ENCODE data around the gene SLC25A36.
A peak's percentile ranks its signal among the peaks of the same experiment; 100 is the strongest.
"Not testable (repeated sequence)": the region's sequence is repeated elsewhere in the genome, so short reads cannot be mapped to it uniquely, and the experiment has no call there.

SLC25A36 gene

DNA sequence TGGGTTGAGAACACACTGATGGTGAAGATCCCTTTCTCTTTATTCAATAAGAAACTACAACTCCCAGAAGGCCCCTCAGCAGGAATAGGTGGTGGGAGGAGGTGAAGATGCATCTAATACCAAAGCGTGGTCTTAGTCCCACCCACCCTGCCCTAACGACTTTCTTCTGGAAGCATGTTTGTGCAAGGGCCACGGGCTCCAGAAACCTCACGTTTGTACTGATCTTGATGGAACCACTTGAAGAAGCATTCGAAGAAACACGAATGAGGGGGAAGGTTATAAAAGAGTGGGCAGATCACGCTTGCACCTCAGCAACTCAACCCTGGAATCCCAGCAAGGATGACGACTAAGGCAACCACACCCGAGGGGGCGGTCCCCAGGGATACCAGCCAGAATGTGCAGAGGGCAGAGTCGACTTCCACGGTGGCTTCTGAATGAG lies 10.6 kb upstream of the SLC25A36 start:
- DNase-seq: no peak

DNA sequence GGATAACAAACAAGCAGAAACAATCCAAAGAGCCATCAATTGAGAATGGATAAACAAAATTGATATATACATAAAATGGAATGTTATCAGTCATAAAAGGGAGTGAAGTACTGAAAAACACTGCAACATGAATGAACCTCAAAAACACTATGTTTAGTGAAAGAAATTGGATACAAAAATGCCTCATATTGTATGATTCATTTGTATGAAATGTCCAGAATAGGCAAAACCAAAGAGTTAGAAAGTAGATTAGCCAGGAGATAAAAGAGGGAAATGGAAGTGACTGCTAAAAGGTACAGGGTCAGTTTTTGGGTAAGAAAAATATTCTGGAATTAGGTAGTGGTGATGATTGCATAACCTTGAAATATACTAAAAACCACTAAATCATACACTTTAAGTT lies 9.8 kb upstream of the SLC25A36 start:
- DNase-seq: no peak

DNA sequence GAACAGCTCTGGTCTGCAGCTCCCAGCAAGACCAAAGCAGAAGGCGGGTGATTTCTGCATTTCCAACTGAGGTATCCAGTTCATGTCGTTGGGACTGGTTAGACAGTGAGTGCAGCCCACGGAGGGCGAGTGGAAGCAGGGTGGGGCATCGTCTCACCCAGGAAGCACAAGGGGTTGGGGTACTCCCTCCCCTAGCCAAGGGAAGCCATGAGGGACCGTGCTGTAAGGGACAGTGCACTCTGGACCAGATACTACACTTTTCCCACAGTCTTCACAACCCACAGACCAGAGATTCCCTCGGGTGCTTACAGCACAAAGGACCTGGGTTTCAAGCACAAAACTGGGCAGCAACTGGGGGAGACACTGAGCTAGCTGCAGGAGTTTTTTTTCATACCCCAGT lies 8.5 kb upstream of the SLC25A36 start:
- no peak for DNase-seq

DNA sequence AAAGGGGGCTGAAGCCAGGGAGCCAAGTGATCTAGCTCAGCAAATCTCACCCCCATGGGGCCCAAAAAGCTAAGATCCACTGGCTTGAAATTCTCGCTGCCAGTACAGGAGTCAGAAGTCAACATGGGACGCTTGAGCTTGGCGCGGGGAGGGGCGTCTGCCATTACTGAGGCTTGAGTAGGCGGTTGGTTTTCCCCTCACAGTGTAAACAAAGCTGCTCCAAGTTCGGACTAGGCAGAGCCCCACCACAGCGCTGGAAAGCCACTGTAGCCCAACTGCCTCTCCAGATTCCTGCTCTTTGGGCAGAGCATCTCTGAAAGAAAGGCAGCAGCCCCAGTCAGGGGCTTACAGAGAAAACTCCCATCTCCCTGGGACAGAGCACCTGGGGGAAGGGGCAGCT lies 8.1 kb upstream of the SLC25A36 start:
- DNase-seq: no peak

DNA sequence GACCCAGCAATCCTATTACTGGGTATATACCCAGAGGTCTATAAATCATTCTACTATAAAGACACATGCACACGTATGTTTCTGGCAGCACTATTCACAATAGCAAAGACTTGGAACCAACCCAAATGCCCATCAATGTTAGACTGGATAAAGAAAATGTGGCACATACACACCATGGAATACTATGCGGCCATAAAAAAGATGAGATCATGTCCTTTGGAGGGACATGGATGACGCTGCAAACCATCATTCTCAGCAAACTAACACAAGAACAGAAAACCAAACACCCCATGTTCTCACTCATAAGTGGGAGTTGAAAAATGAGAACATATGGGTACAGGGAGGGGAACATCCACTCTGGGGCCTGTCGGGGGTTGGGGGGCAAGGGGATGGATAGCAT lies 2.3 kb upstream of the SLC25A36 start:
- DNase-seq: not testable (repeated sequence)

DNA sequence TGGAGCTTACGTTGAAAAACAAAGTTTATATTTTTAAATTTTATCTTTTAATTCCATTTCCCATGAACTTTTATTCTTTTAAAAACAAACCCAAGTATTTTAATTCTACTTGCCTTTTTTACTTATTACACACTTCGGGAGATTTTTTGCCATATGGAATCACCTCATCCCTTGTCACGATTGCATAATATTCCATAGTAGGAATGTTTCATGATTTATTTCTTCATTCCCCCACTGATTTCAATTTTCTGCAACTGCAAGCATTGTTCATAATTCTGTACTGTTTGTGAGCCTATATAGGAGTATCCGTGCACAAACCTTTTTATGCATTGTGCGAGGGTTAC lies 574 bp upstream of the SLC25A36 start:
- no peak for DNase-seq

DNA sequence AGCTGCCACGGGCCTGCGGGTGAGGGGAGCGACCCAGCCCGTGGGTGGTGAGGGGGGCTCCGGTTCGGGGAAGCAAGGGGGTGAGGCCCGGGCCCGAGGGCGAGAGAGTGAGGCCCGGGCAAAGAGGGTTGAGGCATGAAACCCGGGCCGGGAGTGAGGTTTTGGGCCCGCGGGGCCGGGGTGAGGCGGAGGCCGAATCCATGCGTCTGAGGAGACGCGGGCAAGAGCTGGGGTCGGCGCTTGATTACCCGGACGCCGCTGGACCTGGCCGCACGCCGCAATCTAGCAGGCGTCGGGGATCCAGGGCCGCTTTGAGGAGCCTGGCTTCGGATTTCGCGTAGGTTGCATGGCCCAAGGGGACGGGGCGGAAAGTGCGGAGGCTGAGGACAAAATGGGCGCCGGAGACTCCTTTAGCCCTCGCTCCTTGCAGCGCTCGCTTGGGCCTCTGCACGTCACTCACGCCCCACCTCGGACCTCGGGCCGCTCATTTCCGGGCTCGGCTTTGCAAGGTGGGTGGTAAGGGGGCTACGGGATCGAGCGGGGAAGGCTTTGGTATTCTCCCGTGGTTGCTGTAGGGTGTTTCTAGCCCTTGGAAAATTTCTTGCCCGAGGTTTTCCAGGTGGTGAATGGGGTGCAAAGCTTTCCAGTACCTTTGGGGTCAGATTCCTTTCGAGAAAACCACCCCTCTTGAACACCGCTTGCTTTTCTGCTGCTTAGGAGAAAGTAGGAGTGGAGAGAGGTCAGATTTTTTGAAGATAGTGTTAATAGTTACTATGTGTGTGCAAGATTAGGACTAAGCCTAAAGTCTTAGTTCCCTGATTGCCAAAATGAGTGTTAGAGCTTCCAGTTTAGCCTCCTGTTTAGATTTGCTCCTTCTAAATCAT lies 827 bp downstream of the SLC25A36 start:
- peak in 53 of 58 donors; percentile 3 to 73 (median 48) for DNase-seq

DNA sequence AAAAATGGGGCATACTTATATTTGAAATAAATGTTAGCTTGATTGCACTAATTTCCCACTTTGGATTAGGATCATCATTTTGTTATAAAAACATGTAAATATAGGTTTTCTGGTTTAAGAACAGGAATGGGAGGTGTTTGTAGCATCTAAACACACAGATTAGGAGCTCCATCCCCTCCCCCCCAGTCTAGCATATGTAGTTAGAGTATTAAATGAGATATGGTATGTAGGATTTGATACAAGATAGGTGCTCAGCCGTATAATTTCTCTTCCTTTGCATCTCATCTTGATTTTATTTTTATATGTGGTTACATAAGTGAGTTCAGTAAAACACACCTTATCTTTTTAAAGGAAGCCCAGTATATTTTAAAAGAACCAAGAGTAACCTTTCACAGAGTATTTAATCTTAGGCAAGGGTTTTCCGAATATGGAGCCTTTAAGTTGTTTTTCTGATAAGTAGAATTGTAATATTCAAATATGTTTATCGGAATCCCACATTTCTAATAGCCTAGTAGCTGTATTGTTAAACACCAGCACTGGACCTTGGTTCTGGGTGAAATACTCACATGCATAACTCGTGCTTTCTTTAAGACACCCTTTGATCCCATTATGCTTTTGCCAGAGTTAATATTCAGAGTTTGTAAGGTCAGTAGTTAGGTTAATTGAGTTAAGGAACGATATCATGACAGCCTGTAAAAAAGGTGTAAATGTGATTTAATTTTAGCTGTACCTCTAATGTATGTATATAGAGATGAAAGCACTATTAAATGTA lies 2.3 kb downstream of the SLC25A36 start:
- no peak for DNase-seq

DNA sequence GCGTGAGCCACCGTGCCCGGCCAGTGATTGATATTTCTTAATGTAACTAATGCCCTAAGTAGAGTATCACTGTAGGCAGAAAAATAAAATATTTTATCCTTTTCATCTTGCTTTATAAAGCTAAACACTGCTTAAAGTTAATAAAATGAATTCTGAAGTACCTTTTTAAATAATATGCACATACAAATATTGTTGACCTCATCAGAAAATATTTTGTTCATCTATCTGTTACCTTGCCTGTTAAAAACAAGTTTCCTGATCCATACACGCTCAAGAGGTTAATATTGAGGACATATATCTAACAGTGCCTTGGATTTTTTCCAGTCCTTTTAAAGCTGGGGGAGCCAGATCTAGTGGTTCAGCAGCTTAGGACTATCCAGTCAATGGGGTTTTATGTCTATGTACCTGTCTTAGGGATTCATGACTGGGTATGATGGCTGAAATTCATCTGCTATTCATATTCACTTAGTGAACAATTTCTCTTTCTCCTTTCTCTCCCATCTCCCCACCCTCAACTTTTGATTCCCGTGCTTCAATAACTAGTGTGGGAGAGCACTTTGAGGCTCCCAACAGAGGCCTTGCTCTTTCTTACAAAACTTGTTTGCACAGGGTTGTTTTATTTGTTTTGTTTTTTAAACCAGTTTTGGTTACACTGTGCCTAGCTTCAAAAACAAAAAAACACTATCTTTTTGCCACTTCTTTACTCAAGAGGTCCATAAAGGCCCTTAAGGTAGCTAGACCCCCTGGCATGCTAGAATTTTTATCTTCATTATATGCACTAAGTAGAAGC lies 7.0 kb downstream of the SLC25A36 start:
- no peak for DNase-seq

DNA sequence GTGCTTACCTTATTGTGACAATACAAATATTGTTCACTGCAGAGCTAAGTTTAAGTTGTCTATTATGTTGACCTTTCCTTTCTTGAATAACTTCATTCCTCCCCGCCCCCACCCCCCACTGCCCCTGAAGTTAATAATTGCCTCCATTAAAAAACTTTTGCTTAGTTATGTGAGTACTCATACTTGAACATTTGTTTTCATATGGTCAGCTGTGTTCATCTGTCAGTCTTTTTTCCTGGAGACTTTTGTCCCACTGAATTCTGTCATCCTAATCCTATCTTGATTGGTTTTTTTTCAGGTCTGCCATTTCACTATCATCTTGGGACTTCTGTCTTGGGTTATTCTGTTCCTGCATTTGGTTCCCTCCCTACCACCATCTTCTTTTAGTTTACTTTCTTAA lies 8.5 kb downstream of the SLC25A36 start:
- no peak for DNase-seq

DNA sequence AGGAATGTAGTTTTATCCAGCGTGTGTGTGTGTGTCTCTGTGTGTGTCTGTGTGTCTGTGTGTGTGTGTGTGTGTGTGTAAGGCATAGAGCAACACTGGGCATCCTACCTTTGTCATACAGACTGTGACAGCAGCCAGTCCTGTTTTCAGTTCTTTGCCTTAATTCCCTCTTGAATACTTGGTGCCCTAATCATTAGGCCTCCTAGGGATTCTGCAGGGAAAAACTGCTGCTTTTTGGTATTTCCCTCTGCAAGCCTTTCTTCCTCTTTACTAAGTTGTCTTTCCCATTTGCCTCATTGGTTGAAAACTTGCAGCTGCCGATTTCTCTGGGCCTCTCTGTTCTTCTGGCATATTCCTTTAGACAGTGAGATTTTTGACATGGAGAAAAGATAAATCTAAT lies 9.2 kb downstream of the SLC25A36 start:
- DNase-seq: no peak

DNA sequence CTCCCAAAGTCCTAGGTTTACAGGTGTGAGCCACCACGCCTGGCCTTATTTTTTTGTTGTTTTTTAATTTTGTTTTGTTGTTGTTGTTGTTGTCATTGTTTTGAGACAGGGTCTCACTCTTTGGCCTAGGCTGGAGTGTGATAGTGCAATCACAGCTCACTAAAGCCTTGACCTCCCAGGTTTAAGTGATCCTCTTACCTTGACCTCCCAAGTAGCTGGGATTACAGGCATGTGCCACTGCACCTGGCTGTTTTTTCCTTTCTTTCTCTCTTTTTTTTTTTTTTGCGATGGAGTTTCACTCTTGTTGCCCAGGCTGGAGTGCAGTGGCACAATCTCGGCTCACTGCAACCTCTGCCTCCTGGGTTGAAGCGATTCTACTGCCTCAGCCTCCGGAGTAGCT lies 10.1 kb downstream of the SLC25A36 start:
- DNase-seq: not testable (repeated sequence)

DNA sequence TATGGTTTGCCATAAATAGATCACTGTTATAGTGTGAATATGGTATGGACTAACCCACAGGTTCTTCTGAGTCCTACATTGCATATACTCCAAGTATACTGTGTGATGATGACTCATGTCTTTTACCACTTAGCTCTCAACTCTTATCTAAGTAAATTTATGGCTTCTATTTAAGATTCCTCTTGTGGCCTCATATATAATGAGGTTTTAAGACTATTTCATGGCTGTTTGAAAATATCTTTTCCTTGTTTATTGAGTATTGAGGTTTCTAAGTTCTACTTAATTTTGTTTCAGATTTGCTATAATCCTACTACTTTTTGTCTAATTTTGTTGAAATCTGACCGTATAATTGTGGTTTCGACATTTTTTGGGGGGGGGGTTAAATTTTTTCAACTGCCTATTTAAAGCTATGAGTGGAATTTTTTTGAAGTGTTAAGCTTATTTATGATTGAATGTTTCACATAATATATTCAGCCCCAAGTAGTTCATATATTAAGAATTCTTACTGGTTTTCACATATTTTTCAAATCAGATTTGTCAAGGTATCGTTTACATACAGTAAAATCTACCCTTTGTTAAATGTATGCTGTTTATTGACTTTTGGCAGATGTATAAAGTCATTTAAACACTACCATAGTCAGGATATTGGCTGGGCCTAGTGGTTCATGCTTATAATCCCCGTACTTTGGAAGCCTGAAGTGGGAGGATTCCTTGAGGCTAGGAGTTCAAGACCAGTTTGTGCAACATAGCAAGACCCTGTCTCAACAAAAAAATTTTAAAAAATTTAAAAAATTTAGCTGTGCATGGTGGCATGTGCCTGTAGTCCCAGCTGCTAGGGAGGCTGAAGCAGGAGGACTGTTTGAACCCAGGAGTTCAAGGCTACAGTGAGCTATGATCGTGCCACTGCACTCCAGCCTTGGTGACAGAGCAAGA lies 11.7 kb downstream of the SLC25A36 start:
- DNase-seq: no peak

DNA sequence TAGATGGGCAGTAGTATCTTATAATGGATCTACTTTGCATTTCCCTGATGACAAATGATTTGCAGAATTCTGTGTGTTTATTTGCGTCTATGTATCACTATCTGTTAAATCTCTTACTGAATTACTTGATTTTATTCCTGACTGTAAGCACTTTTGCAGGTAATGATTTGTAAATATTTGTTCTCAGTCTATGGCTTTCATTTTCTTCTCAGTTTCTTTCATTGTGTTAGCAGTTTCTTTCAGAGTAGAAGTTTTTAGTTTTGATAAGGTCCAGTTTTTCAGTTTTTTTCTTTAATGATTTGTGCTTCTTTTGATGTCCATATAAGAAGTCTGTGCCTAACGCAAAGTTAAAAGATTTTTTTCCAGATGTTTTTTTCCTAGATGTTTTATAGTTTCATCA lies 12.9 kb downstream of the SLC25A36 start:
- no peak for DNase-seq

DNA sequence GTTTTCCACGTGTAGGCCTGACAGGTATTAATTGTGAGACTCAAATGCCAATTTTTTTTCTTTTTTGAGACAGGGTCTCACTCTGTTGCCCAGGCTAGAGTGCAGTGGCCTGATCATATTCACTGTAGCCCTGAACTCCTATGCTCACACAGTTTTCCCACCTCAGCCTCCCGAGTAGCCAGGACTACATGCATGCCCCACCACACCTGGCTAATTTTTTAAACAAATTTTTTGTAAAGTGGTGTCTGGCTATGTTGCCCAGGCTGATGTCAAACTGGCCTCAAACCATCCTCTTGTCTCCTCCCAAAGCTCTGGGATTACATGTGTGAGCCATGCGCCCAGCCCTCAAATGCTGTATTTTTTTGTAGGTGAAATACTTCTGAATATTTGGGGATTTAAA lies 14.0 kb downstream of the SLC25A36 start:
- DNase-seq: no peak

DNA sequence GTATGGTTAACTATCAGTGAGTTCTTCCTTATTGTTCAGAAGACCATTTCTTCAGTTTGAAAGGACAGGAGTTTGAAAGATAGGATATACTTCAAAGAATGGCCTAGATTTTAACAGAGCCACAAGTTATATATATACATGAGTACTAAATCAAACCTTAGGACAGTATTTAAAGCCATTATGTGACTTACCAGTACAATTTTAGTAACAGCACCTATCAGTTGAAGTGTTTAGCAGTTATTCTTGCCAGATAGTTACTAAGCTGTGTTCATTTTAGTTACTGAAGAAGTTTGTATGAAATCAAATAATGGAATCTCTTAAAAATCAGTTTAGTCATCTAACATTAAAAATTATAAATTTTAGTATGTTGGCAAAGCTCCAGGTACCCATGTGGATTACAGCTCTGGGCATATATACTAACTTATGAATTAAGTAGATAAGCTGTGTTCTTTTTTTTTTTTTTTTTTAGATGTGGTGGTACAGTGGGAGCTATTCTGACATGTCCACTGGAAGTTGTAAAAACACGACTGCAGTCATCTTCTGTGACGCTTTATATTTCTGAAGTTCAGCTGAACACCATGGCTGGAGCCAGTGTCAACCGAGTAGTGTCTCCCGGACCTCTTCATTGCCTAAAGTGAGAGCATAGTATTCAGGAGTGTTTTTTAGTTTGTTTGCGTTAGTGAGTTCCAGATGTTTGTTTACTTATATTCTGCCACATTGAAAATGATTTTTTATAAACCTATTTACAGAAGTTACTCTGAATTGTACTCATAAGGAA lies 14.6 kb downstream of the SLC25A36 start:
- no peak for DNase-seq

DNA sequence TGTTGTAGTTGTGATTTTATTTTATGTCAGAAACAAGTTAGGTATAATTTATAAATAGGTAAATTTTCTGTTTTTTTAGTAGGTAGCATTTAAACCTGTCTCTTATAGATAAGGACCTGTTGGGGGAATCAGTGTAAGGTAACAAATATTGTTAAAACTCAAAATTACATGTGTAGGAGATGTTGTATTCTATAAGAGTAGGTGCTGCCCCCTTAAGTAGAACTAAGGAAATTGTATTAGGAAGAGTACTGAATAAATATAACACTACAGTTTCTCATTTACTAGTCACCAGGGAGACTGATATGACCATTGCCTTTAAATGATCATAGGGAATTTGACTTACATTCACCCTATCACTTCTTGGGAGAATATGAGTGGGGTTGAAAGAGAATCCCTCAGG lies 31.2 kb downstream of the SLC25A36 start:
- DNase-seq: no peak

DNA sequence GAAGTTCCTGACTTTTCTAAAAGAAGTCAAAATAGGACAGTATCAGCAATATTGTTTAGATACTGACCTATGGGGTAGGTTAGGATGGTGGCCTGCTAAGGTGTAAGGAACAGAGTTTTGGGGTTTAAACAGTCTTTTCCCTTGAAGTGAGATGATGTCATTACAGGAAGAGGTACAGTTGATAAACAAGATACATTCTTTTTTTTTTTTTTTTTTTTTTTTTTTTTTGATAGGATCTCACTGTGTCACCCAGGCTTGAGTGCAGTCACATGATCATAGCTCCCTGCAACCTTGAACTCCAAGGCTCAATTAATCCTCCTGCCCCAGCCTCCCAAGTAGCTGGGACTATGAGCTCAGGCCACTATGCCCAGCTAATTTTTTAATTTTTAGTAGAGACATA lies 33.3 kb downstream of the SLC25A36 start:
- DNase-seq: no peak

DNA sequence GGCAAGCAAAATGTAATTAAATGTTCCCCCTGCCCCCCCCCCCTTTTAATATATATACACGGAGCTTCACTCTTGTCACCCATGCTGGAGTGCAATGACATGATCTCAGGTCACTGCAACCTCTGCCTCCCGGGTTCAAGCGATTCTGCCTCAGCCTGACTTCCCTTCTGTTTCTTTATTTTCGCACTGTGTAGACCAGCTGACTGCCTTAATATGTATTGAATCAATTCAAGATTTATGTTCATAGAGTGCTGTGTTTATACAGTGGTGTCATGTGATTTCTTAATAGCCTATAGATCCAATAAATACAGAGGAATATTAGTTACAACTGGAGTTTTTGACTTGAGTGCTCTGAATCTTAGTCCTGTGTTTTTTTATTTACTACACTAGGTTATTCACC lies 39.0 kb downstream of the SLC25A36 start:
- DNase-seq: no peak

DNA sequence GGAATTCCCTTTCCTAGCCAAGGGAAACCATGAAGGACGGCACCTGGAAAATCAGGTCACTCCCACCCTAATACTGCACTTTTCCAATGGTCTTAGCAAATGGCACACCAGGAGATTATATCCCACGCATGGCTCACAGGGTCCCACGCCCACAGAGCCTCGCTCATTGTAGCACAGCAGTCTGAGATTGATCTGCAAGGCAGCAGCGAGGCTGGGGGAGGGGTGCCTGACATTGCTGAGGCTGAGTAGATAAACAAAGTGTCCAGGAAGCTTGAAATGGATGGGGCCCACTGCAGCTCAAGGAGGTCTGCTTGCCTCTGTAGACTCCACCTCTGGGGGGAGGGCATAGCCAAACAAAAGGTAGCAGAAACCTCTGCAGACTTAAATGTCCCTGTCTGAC lies 46.2 kb downstream of the SLC25A36 start:
- not testable (repeated sequence) for DNase-seq
